Activated CD4-positive, CD25-positive, alpha-beta regulatory T cell treated with anti-CD3 and anti-CD28 coated beads, Interleukin-2, amount 50 U/mL, for 24 hours (primary cell): Measurements from ENCODE around the gene TMEM109.

Experiments used
- ATAC-seq, 2 donors: fragments of 150-1000 bp; cut with Tn5 transposase; one replicate each; pipeline ENCODE4 v1.10.0; 2021; ENCODE audit warnings: mild to moderate bottlenecking in 1 of 2, moderate library complexity in 1 of 2

TMEM109 gene

DNA sequence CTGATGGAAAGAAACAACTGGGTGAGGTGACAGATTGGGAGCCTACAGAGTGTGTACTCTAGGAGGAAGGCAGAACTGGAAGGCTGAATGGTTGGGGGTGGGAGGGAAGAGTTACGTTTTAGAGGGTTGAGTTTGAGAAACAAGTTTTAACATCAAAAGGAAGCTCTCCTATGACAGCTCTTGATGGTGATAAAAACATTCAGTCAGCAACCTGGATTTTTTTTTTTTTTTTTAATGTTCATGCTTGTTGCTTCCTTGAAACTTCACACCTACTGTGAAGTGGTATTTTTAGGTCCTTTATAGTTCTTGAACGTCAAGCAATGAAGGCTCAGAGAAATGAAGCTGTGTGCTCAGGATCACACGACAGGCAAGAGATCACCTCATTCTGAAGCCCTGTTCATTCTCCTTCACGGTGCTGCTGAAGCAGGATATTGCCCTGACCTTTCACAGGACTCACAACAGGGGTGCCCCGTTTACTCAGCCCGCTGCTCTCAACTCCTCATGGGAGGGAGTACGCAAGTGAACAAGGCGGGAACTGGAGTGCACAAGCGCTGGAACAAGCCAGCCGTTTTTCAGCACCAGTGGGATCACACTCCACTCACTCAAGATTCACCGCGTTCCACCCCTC is 1.6 kb upstream of the TMEM109 start:
- ATAC-seq: no peak

GRCh38 chr11:60912851-60913528 is 968 bp upstream of the TMEM109 start:
- no peak for ATAC-seq

GRCh38 chr11:60914633-60915247 is 782 bp downstream of the TMEM109 start:
- peak; percentile 12 to 22 for ATAC-seq

DNA sequence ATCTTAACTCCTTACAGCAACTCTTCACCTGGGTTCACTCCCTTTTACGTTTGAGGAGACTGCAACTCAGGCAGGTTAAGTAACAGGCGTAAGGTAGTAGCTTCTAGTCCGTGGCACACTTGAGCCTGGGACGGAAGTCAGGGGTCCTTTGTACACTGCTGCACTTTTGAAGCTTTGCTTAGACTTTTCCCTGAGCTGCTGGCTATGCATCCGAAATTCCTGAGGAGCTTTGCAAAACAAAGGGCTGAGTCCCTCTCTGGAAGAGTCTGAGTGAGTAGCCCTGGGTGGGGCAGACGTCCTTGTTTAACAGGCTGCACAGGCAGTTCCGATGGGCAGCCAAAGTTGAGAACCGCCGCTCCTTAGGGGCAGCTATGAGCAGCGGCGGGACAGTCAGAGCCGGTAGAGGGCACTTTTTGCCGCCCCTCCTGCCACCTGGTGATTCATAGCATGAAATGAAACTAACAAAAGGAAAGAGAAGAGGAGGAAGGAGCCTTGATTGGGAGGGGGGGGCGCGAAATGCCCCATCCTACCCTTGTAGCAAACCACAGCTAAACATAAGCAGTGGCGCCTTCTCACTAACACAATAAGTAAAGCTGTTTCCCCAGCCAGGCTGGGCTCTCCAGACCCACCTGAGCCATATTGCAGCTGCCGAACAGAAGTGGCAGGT is 1.4 kb downstream of the TMEM109 start:
- ATAC-seq: peak; percentile 54 to 57

GRCh38 chr11:60916669-60917206 is 2.8 kb downstream of the TMEM109 start:
- ATAC-seq: no peak

GRCh38 chr11:60917267-60917666 is 3.3 kb downstream of the TMEM109 start:
- no peak for ATAC-seq

DNA sequence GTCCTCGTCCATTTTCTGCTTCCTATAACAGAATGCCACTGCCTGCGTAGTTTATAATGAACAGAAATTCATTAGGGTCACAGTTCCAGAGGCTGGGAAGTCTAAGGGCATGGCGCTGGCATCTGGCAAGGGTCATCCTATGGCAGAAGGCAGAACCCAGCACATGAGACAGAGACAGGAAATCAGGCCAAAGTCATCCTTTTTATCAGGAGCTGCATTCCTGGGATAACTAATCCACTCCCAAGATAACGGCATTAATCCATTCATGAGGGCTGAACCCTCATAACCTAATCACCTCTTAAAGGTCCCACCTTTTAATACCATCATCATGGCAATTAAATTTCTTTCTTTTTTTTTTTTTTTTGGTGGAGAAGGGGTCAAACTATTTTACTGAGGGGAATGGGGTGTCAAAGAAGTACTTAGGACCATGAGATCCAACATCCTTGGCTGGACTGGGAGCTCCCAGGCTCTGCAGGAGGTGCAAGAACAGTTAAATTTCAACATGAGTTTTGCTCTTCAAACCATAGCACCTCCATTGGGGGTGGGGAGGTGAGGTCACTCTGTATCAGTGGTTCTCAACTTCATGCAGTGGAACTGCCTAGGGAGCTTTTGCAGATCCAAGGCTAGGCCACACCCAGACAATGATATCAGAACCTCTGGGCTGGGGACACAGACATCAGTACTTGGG is 4.4 kb downstream of the TMEM109 start:
- no peak for ATAC-seq

- no peak for ATAC-seq
Measured at GRCh38 chr11:60918939-60919265, 4.9 kb downstream of the TMEM109 start.

DNA sequence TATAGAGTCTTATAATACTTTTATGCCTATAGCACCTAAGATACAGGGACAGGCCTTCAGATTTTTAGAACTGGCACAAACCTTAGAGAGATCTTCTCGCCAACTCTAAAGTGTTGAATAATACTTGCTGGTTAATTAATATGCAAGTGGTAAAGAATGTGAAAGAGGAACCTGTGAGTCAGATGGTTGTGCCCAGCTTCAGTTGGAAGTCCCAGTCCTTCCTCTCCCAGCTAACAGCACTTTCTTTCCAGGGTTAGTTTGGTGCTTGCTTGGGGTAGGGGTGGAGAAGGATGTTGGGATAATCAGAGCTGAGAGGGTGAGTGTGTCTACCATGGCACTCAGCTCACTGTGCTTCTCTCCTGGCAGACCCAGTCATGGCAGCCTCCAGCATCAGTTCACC is 5.4 kb downstream of the TMEM109 start:
- ATAC-seq: no peak

GRCh38 chr11:60919956-60920355 is 6.0 kb downstream of the TMEM109 start:
- no peak for ATAC-seq

GRCh38 chr11:60921259-60921658 is 7.3 kb downstream of the TMEM109 start:
- no peak for ATAC-seq

- no peak for ATAC-seq
Measured at GRCh38 chr11:60921777-60922335, 7.9 kb downstream of the TMEM109 start.

DNA sequence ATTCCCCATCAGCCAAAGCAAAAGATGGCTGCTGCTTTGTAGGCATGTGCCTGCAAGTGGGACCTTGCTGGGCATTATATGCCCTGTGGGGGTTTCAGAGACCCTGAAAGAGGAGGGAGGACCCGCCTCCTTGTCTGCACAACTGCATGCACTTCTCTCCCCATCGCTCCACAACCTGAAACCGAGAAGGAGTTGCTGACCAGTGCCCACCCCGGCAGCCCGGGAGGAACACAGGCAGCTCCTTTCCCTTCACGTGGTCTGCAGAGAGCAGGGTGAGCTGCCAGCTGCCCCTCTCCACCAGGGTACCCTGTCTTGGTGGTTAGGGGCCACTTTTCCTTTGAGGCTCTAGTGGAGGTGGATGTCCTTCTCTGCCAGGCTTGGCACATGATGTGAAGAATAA is 8.9 kb downstream of the TMEM109 start:
- ATAC-seq: no peak

- no peak for ATAC-seq
Measured at GRCh38 chr11:60923326-60923725, 9.4 kb downstream of the TMEM109 start.

GRCh38 chr11:60923800-60924109 is 9.8 kb downstream of the TMEM109 start:
- ATAC-seq: no peak

- ATAC-seq: peak; percentile 19 to 27
Measured at GRCh38 chr11:60924110-60924905, 10.3 kb downstream of the TMEM109 start, which contains the start of gene TMEM132A. Gene TMEM132A (plus strand): TSS chr11:60924460. CDS start chr11:60924634, 174 bp downstream.

DNA sequence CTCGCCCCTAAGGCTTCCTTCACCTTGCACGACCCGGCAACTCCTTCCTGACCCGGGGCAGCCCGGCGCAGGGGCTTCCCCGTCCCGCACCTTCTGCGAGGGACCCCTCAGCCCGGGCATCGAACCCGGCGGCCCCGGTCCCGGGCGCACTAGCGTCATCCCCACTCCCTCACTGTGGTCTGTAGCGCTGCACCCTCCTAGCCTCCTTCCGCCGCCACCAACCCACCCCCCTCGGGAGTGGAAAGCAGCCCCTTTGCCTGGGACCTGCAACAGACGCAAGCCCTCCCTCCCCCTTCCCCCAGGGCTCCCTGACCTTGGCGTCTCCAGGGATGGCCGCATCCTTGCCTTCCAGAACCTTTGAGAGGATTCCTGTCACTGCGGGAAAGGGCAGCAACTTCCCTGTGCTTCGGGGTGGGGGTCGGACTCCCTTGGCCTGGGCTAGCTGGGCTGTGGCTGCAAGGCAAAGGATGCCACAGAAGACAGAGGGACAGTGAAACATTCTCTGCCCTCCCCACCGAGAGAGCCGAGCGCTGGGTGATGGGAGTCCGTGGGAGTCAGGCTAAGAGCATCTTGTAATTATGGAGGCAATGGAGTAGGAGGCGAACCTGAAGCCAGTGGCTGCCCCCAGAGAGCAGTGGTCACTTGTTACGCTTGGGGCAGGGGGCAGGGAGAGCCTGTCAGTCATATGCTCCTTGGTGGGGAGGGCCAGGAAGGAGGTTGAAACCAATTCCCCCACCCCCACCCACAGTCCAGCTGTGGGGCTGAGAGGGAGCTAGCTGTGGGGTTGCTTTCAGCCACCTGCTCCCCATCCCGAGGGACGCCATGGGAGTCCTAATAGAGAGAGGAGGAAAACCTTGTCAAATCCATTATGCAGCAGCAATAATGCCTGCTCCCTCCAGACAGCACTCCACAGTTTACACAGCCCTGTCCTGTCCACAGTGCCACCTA is 11.2 kb downstream of the TMEM109 start:
- ATAC-seq: peak; percentile 11 to 37

- ATAC-seq: no peak
Measured at GRCh38 chr11:60925868-60926267, 11.9 kb downstream of the TMEM109 start.

DNA sequence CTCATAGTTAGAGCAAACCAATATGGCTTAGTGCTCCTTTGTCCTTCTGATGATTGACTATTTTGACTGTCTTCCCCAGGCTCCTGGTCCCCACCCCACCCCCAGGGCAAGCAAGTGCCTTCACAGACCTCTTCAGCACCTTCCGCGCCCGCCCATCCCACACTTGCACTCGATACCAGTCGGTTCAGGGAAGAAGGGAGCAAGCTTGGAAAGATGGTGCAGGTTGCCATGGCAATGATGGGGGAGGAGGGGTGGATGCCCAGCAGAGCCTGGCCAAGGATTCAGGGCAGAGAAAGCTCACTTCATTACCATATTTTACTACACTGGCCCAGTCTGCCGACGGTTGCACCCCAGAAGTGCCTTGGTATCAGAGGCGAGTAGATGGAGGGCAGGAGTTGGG is 12.5 kb downstream of the TMEM109 start:
- no peak for ATAC-seq

DNA sequence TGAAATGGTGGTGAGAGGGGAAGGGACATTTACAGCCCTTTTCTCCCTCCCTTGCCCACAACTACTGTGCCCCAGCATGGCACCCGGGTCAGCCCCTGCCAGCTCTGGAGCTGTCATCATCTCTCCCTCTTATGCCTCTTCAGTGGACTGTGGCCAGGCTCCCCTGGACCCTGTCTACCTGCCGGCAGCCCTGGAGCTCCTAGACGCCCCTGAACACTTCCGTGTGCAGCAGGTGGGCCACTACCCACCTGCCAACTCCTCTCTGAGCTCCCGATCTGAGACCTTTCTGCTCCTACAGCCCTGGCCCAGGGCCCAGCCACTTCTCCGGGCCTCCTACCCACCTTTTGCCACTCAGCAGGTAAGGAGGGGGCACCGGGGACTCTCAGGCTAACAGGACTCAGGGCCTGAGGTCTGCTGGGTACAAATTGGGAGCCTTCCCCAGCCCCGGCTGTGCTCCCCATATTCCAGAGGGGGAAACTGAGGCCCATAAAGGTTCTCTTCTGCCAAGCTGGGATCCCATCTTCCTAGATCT is 13.2 kb downstream of the TMEM109 start:
- ATAC-seq: no peak
